C1 segment of cervical spinal cord (tissue), 14 donors: ENCODE data around the gene PRKCE.
"Not testable (repeated sequence)": the region's sequence is repeated elsewhere in the genome, so short reads cannot be mapped to it uniquely, and the experiment has no call there.

Source experiments
- DNase-seq, 14 donors: peaks; one replicate each; lab custom pipeline; 2025; lab: John Stamatoyannopoulos, UW

Gene PRKCE

DNA sequence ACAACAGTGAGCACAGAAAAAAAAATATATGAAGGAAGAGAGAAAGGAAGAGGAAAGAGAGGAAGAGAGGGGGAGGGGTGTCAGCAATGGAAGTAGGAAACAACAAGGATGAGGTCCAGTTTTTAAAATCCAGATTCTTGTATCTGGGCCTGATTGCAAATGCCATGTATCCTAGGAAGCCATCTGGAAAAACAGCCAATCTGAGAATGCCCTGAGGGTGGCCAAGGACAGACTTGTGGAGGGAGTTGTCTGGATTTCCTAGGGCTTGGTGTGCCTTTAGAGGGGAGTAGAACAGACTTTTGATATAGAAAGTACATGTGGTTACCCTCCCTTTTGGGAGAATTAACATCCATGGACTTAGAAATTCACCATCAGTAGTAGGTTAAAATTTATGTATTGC lies 47.1 kb downstream of the PRKCE start:
- DNase-seq: no peak

DNA sequence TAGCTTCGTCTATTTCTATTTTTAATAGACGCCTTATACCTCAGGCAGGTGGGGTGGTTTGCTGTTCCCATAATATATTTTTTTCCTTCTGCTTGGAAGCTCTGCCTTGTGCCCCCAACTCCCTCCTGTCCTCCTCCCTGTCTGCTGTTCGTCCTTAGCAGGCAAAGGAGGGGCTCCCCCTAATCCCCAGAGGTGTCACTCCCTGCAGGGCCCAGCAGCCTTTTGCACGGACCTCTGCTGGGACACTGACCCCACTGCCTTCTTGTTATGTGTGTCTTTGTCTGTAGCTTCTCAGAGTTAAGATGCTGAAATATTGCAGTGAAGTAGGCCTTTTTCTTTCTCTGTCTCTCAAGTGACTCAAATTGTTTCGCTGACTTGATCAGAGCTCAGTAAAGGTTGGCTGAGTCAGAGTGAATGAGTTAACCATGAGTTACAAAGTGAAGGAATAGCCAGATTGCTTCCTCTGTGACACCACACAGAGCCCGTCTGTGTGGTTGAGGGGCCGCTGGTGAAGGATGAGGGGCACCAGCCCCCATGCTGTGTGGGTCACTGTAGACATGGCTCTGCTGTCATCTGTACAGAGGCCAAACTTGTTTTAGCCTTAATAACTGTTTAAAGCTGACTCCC lies 47.7 kb downstream of the PRKCE start:
- DNase-seq: no peak

DNA sequence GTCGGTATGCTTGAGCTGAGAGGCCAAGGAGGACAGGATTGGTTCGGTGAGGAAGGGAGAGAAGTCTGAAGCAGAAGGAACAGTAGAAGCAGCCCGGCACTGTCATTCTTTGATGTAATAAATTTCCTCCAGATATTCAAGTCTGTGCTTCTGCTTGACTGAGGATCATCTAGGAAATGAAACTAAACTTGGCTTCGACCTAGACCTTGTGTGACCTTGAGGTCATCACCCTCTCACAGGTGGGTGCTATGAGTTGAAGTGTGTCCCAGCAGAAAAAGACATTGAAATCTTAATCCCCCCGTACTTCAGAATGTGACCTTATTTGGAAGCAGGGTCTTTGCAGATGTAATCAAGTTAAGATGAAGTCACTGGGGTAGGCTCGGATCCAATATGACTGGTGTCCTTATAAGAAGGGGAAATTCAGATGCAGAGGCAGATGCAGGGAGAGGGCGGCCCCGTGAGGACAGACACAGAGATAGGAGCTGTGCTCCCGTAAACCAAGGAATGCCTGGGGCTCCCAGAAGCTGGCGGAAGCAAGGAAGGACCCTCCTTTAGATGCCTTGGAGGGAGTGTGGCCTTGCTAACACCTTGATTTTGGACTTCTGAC lies 49.0 kb downstream of the PRKCE start:
- no peak for DNase-seq

DNA sequence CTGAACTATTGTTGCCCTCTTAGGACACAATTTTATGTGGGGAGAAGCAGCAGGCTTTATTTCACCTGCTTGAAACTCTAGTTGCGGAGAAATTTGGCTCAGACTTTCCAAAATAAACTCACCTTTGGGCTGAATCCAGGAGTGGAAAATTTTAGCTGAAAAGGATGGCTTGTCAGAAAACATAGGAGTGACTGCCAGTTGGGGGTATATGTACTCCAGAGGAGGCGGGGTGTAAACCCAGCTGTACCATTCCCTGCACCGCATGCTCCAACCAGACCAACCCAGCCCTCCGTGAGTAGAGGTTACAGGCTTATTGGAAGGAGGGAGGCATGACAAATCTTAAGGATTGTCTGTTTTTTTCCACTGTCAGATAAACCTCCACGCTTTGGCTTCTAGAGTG lies 53.8 kb downstream of the PRKCE start:
- DNase-seq: peak in 1 of 14 donors; percentile 45

DNA sequence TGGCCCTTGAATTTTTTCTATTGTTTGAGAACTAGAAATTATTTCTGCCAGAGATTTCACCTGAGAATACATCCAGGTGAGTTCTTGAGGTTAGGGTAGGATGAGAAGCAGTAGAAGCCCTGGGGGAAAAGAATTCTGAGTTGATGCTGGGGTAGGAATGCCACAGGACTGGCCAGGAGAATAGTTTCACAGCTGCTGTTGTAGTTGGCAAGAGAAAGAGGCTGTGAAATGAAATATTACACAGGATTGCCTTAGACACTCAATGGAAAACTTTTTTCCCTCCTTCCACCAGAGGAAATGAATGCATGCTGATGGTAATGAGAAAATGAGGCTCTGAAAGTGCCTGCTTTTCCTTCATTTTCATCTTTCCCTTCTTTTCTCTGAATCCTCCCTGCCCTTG lies 54.6 kb downstream of the PRKCE start:
- DNase-seq: no peak

DNA sequence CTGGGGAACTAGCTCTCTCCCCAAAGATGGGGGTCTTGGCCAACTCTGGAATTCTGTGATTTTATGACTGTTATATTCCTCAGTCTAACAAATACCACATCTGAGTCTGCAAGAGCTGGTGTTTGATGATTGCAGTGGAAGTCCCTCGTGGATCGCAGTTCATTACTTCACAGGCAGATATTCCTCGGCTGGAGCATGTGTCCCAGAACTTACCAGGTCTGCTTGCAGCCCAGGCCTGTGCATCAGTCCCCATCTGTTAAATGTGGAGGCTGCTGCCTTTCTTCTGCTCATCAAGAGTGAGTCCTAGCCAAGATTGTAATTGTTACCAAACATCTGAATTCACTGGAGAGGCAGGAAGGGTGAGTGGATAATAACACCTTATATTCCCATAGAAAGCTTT lies 55.5 kb downstream of the PRKCE start:
- no peak for DNase-seq

DNA sequence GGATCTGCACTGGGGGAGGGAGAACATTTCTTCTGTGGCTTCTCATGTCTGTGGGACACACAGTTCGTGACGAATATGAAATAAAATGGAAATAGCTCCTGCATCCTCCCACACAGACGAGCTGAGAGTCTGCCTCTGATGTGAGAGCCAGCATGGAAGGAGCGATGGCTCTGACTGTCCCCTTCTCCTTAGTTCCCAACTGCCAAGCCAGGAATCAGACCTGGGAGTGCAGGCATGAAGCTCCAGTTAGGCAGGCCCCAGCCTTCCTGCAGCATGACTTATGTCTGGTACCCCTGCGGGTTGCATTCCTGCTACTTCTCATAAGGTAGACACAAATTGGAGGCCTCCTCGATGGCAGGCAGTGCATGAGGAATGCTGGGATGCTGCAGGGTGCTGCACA lies 56.2 kb downstream of the PRKCE start:
- DNase-seq: no peak

DNA sequence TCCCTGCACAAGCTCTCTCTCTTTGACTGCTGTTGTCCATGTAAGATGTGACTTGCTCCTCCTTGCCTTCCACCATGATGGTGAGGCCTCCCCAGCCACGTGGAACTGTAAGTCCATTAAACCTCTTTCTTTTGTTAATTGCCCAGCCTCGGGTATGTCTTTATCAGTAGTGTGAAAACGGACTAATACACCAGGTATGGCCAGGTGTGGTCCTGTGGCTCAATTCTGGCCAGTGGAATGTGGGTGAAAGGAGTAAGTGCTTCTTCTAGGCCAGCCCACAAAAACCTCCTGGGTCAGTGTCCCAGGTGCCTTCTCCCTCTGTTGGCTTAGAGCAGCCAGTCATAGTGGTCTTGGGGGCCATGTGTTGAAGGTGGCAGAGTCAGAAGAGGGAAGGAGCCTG lies 57.0 kb downstream of the PRKCE start:
- DNase-seq: no peak

DNA sequence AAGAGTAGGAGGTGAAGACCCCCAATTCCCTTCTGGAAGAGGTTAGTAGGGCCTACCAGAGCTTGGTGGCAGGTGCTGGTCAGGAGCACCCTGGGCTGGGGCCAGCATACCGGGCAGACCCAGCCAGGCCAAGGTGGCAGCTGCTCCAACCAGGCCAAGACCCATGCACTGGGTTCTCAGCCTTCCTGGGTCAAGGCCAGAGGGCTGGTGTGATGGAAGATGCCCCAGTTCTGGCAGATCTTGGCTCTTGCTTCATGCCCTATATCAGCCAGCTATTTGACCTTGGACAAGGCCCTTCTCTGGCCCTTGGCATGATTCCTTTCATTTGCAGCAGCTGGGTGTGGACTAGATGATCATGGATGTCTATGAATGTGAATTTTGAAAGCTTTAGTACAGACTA lies 57.7 kb downstream of the PRKCE start:
- peak in 1 of 14 donors; percentile 29 for DNase-seq

DNA sequence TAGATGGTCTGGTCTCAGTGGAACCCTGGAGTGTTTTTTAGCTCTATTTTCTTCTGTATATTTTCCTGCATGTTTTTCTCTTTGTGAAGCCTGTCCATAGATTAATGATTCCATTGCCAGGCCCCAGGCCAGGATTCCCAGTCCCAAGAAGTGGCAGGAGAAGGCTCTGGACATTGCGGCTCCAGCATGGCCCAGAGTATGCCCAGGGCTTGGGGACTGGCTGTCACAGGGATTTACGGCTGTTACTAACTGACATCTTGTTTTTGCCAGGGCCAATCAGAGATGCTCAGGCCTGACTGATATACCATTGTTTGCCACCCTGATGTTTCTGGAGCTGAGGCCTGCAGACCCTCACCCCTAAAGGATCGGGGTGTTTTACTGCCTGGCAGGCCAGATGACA lies 59.0 kb downstream of the PRKCE start:
- DNase-seq: no peak

DNA sequence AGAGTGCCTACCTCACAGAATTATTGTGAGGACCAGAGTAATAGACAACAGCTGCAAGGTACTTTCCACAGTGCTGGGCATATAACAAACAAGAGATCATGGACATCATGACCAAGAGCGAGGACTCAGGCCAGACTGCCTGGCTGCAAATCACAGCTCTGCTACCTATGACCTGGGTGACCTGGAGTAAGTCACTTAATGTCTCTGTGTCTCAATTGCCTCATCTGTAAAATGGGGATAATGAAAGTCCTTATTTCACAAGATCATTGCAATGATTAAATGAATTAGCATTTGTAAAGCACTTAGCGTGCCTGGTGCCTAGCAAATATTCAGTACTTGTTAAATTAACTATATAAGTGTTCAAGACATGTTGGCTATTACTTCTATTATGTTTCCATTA lies 59.7 kb downstream of the PRKCE start:
- DNase-seq: no peak

DNA sequence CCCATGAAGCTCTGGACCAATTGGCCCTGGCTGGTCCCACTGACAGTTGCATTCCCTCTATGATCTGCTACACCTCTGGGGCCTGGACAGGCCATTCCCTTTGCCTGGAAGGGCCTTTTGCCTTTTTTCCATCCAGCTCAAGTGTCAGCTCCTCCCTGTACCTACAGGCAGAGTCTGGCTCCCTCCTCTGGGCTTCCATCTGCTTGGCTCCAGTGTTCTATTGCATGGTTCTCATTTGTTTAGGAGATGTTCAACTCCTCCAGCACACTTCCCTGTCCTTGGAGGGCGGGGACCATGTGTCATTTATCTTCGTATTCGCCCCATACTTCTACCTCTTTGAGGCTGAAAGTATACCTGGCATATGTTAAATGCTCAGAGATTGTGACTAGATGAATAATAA lies 61.1 kb downstream of the PRKCE start:
- peak in 1 of 14 donors; percentile 32 for DNase-seq

DNA sequence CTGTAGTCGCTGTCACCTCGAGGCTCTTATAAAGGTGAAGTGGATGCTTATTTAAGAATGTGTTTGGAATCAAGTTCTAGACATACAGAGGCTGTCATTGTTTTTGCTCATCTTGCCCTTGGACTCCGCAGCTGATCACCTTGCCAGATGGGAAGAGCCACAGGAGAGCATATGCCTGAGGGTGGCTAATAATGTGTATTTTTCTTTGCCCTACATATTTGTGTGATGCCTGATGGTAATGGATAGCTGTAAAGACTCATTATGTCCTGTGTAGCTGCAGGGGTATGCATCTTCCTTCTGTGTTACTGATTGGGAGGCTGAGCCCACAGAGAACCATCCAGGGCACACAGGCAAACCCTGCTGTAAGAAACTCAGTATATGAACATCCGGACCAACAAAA lies 61.7 kb downstream of the PRKCE start:
- peak in 1 of 14 donors; percentile 42 for DNase-seq

DNA sequence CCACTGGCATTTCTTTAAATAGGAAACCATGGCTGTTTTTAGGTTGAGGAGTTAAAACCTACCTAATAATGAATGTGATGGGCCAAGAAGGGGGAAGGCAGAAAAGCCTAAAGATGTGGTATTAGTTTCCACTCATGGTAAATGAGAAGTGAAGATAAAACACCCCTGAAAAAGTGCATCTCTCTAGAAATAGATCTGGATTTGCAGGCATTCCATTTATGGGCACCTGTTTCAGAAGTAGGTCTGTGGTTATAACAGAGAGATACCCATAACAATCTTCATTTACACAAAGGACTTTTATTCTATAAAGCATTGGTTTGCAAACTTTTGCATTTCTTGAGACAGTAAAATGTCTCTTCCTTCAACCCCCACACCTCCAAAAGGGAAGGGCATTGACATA lies 62.1 kb downstream of the PRKCE start:
- DNase-seq: no peak

DNA sequence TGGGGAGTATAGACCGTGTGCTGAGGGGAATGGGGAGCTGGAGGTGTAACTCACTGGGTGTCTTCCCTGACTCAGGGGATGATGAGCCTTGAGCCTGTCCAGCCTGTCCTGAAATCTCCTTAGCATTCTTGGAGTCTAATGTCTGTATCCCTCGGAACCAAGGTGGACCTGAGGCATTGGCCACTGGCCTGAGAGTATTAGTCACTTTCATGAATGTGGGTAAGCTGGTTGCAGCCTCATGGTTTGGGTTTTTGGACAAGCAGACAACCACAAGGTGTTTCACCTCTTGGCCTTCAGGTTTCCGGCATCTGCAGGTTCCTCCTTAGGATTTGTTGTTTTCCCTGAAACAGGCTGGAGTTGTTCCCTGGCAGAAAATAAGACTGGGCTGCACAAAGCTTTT lies 63.2 kb downstream of the PRKCE start:
- DNase-seq: no peak

DNA sequence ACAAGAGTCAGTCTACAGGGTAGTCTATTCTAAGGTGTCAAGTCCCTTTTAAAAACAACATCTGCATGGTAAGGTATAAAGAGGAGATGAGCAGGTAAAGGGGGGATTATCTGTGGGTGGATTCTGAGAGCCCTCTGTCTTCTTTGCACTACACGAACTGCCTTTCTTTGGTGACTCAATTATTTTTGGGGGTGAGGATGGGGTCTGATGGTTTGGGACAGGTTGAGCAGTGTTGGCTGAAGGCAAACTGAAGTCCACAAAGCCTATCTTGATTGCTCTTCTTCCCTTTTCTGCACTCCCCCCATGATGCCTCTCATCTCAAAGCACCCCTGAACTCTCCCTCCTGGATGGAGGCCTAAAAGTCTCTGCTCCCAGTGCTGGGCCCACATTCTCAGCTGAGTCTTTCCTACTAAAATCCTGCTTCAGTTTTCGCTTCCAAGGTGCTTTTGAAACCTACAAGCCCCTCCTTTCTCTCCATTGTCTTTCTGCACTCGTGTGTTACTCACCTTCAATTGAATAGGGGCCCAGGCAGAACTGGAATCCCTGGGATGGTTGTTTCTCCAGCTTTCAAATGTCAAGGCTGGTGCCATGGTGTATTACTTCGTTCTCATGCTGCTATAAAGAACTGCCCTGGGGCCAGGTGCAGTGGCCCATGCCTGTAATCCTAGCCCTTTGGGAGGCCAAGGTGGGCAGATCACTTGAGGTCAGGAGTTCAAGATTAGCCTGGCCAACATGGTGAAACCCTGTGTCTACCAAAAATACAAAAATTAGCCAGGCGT lies 64.3 kb downstream of the PRKCE start:
- no peak for DNase-seq

DNA sequence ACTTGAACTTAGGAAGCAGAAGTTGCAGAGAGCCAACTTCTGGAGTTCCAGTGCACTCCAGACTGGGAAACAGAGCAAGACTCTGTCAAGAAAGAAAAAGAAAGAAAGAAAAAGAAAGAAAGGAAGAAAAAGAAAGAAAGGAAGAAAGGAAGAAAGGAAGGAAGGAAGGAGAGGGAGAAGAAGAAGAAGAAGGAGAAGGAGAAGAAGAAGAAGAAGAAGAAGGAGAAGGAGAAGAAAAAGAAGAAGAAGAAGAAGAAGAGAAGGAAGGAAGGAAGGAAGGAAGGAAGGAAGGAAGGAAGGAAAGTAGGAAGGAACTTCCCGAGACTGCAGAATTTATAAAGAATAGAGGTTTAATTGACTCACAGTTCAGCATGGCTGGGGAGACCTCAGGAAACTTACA lies 65.0 kb downstream of the PRKCE start:
- not testable (repeated sequence) for DNase-seq

DNA sequence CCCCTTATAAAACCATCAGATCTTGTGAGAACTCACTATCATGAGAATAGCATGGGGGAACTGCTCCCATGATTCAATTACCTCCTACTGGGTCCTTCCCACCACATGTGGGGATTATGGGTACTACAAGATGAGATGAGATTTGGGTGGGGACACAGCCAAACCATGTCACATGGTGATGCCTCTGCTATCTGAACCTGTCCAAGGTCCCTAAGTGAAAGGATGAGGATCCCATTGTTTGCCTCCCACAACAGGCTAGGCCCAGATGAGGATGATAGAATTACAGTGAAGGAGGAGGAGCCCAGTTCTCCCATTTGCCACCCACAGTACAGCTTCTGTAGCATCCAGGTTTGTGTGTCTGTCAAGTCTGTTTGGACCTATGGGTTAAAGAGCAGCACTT lies 65.4 kb downstream of the PRKCE start:
- DNase-seq: no peak

DNA sequence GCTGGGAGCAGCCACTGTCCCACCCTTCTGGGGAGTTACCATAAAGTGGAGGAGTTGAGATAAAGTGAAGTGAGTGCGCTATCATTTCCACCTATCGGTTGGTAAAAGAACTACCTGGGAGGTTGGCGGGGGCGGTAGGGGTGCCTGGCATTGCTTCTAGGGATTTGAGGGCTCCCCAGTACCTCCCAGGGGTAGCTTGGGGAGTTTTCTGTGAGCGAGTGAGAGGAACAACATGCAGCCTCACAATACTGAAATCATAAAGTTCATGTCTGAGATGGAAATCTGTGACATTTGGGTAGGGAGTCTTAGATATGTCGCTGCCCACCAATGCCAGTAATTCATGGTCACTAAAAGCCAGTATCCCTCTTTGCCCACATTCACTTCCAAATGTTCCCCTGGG lies 68.7 kb downstream of the PRKCE start:
- no peak for DNase-seq

DNA sequence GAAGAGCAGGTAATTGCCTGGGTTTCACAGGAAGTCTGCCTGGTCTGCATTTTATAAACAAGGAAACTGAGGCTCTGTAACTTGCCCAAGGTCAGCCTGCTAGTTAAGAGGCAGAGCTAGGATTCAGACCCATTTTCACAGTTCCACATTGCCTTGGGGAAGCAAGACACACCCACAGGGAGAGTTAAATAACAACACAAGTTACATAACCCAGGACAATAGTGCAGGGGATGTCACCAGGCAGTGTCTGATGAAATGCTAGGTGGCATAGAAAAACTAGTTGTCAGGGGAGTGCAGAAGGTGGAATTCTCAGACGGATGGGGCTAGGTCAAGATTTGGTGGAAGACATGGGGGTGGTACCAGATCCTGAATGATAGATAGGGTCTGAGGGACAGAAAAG lies 69.7 kb downstream of the PRKCE start:
- DNase-seq: no peak

DNA sequence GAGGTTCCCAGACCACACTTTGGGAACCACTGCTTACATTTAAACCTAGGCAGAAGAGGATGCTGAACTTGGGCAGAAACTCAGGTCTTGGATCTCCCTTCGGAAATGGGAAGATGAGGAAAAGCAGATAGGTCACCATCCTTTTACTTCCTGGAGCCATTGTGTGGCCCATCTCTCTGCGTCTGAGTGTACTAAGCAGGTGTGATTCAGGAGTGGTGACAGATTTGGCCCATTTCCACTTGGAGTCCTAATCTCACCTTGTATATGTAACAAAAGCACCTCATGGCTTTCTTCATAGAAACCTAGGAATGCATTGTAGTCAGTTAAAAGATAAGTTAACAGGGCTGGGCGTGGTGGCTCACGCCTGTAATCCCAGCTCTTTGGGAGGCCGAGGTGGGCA lies 71.0 kb downstream of the PRKCE start:
- no peak for DNase-seq

DNA sequence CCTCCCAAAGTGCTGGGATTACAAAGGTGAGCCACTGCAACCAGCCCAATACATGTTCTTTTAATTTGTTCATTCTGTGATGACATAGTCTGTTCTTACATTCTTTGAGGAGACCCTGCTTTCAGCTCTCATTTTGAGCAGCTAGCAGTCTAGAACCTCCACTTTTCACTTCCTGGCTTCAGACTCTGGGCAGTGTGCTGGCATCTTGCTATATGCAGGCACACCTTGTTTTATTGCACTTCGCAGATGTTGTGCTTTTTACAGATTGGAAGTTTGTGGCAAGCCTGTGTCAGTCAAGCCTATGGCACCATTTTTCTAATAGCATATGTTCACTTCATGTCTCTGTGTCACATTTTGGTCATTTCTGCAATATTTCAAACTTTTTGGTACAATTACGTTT lies 72.4 kb downstream of the PRKCE start:
- DNase-seq: no peak

DNA sequence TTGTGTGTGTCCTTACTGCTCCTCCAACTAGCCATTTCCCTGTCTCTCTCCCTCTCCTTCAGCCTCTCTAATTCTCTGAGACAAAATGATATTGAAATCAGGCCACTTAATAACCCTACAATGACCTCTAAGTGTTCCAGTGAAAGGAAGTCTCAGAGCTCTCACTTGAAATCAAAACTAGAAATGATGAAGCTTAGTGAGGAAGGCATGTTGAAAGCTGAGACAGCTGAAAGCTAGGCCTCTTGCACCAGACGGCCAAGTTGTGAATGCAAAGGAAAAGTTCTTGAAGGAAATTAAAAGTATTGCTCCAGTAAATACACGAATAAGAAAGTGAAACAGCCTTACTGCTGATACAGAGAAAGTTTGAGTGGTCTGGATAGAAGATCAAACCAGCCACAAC lies 72.9 kb downstream of the PRKCE start:
- no peak for DNase-seq
